ENCODE results near the gene TCEA2. TPM values are rescaled to one million over a fixed set of nuclear protein-coding genes. Genes with fewer than 3 reads are reported as not detected.

The TCEA2 gene
- total and polyA plus RNA-seq, 2 of the 13 experiments (the other 11 are each of a cell fraction or from before 2014, with no cell fraction given) = 28.1 to 33.7 TPM

GRCh38 chr20:64055893-64056638, 6.9 kb upstream of the TCEA2 start (continued):
- TF ChIP-seq CSRNP1 (CRISPR knock-in tag; IDR thresholded peaks at IDR 0.05) (0 out of 2 replicates have a peak, but pooled peaks have one; percentile 15), ZNF335 (CRISPR knock-in tag; IDR thresholded peaks at IDR 0.05) (0 out of 2 replicates have a peak, but pooled peaks have one; percentile 45), SMARCE1 (IDR thresholded peaks at IDR 0.05; ENCODE audit: borderline replicate concordance) (no peak), CBX2 (IDR thresholded peaks at IDR 0.05; ENCODE audit: low read depth, low read length) (no peak), CBX2 (CRISPR knock-in tag; IDR thresholded peaks at IDR 0.05; ENCODE audit: low read depth) (0 out of 2 replicates have a peak, but pooled peaks have one; percentile 28), CENPT (CRISPR knock-in tag; IDR thresholded peaks at IDR 0.05; ENCODE audit: low read depth) (no peak), CBX1 (IDR thresholded peaks at IDR 0.05; ENCODE audit: low read depth) (peak; percentile 96), ARNT2 (CRISPR knock-in tag; IDR thresholded peaks at IDR 0.05; ENCODE audit: low read depth) (no peak), KDM5B (CRISPR knock-in tag; IDR thresholded peaks at IDR 0.05; ENCODE audit: borderline replicate concordance) (no peak; the same call in 1 of the 2 replicates), DMAP1 (CRISPR knock-in tag; IDR thresholded peaks at IDR 0.05) (0 out of 2 replicates have a peak, but pooled peaks have one; percentile 64), PRDM4 (CRISPR knock-in tag; IDR thresholded peaks at IDR 0.05; ENCODE audit: borderline replicate concordance) (no peak; the same call in 1 of the 2 replicates), CCAR2 (optimal IDR thresholded peaks at IDR 0.05; ENCODE audit: low read depth, low read length) (peak; percentile 7), THAP11 (CRISPR knock-in tag; IDR thresholded peaks at IDR 0.05) (peak; percentile 75), ZNF326 (CRISPR knock-in tag; IDR thresholded peaks at IDR 0.05; ENCODE audit: borderline replicate concordance) (peak; percentile 72; the same call in 1 of the 2 replicates), ZHX1 (CRISPR knock-in tag; IDR thresholded peaks at IDR 0.05; ENCODE audit: low read depth) (0 out of 2 replicates have a peak, but pooled peaks have one; percentile 3), IRX3 (CRISPR knock-in tag; IDR thresholded peaks at IDR 0.05; ENCODE audit: borderline replicate concordance, low read depth) (no peak), ZNF414 (CRISPR knock-in tag; IDR thresholded peaks at IDR 0.05) (no peak), ZNF143 (CRISPR knock-in tag; IDR thresholded peaks at IDR 0.05) (peak; percentile 40; the same call in 1 of the 2 replicates), ZBTB1 (CRISPR knock-in tag; IDR thresholded peaks at IDR 0.05; ENCODE audit: borderline replicate concordance) (no peak), NR2F2 (IDR thresholded peaks at IDR 0.05; ENCODE audit: borderline replicate concordance, low read depth) (peak; percentile 46; the same call in 1 of the 2 replicates)
